NCI-H748 (cell line): ENCODE measurements around the gene NUDCD3.
A peak's percentile ranks its signal among the peaks of the same experiment; 100 is the strongest.

Source experiments
- DNase-seq: peaks from one replicate; lab custom pipeline; 2025; ENCODE audit not compliant: unreplicated experiment; lab: John Stamatoyannopoulos, UW

NUDCD3 gene

GRCh38 chr7:44482502-44483485, 7.7 kb downstream of the NUDCD3 start:
- no peak for DNase-seq

GRCh38 chr7:44477938-44478337, 12.5 kb downstream of the NUDCD3 start:
- no peak for DNase-seq

- peak; percentile 53 for DNase-seq
Observed at GRCh38 chr7:44477063-44477830, 13.2 kb downstream of the NUDCD3 start.

GRCh38 chr7:44476313-44476712, 14.1 kb downstream of the NUDCD3 start:
- no peak for DNase-seq

- no peak for DNase-seq
Observed at GRCh38 chr7:44473295-44473694, 17.2 kb downstream of the NUDCD3 start.

GRCh38 chr7:44472843-44473242, 17.6 kb downstream of the NUDCD3 start:
- DNase-seq: no peak

- DNase-seq: no peak
Observed at GRCh38 chr7:44471850-44472249, 18.6 kb downstream of the NUDCD3 start.

GRCh38 chr7:44471436-44471835, 19.0 kb downstream of the NUDCD3 start:
- DNase-seq: no peak

- DNase-seq: no peak
Observed at GRCh38 chr7:44470628-44471245, 19.7 kb downstream of the NUDCD3 start.

GRCh38 chr7:44470135-44470479, 20.4 kb downstream of the NUDCD3 start:
- no peak for DNase-seq

GRCh38 chr7:44469461-44470134, 20.9 kb downstream of the NUDCD3 start:
- DNase-seq: no peak

- no peak for DNase-seq
Observed at GRCh38 chr7:44467217-44467548, 23.3 kb downstream of the NUDCD3 start.

GRCh38 chr7:44466300-44467216, 23.9 kb downstream of the NUDCD3 start:
- DNase-seq: no peak

- no peak for DNase-seq
Observed at GRCh38 chr7:44465490-44465889, 25.0 kb downstream of the NUDCD3 start.

GRCh38 chr7:44463169-44463808, 27.2 kb downstream of the NUDCD3 start:
- no peak for DNase-seq

- no peak for DNase-seq
Observed at GRCh38 chr7:44461387-44461786, 29.1 kb downstream of the NUDCD3 start.

GRCh38 chr7:44460325-44460724, 30.1 kb downstream of the NUDCD3 start:
- no peak for DNase-seq

GRCh38 chr7:44455155-44455554, 35.3 kb downstream of the NUDCD3 start:
- no peak for DNase-seq

GRCh38 chr7:44454348-44454747, 36.1 kb downstream of the NUDCD3 start:
- no peak for DNase-seq

- DNase-seq: no peak
Observed at GRCh38 chr7:44451123-44451522, 39.3 kb downstream of the NUDCD3 start.
